ENCODE data around the gene SPI1.

DNA sequence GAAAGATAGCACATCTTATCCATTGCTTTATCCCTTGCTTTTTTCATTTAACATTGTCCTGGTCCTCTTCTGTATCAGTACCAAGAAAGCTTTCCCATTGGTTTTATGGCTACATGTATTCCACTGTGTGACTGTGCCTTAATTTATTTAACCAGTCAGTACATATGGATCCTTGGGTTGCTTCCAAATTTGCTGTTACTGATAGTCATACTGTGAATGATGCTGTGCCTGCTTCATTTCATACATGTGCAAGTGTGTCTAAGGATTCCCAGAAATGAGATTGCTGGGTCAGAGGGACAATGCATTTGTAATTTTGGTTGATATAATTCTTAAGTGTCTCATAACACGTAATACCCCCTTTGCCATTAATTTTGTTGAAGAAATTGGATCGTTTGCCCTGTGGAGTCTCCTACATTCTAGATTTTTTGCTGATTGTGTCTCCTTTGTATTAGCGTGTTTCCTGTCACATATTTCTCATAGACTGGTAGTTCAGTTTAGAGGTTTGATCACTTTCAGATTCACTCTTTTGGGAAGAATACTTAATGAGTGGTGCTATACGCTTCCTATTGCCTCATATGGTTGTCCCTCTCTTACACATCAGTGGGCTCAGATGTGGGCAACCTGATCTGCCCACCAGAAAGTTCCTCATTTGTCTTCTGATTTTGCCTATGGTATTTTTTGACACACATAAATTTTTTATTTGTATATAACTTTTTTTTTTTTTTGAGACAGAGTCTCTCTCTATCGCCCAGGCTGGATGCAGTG lies 61.1 kb downstream of the SPI1 start:
- TF ChIP-seq, protein P1, sequence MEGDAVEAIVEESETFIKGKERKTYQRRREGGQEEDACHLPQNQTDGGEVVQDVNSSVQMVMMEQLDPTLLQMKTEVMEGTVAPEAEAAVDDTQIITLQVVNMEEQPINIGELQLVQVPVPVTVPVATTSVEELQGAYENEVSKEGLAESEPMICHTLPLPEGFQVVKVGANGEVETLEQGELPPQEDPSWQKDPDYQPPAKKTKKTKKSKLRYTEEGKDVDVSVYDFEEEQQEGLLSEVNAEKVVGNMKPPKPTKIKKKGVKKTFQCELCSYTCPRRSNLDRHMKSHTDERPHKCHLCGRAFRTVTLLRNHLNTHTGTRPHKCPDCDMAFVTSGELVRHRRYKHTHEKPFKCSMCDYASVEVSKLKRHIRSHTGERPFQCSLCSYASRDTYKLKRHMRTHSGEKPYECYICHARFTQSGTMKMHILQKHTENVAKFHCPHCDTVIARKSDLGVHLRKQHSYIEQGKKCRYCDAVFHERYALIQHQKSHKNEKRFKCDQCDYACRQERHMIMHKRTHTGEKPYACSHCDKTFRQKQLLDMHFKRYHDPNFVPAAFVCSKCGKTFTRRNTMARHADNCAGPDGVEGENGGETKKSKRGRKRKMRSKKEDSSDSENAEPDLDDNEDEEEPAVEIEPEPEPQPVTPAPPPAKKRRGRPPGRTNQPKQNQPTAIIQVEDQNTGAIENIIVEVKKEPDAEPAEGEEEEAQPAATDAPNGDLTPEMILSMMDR (conservative IDR thresholded peaks at IDR 0.05; ENCODE audit: low read length) = no peak
- no peak for TF ChIP-seq EZH2phosphoT487 (IDR thresholded peaks at IDR 0.05; ENCODE audit: borderline replicate concordance, low read depth, low read length)
